ENCODE measurements around the gene RCBTB1.
"Not testable (repeated sequence)": the region's sequence is repeated elsewhere in the genome, so short reads cannot be mapped to it uniquely, and the experiment has no call there.

- TF ChIP-seq CTCF, POLR2A (IDR thresholded peaks at IDR 0.05): not testable (repeated sequence)
These were observed 5.4 kb upstream of the RCBTB1 start for GRCh38 chr13:49590714-49591113.

Measured in lower leg skin (tissue), 3 donors.